GM21737 (cell line): ENCODE measurements around the gene HAT1.

Source experiments
- ATAC-seq: cut with Tn5 transposase; IDR thresholded peaks from one replicate; pipeline ENCODE4 v1.9.1; 2021; ENCODE audit warnings: mild to moderate bottlenecking, moderate library complexity; ENCODE audit not compliant: unreplicated experiment

HAT1 gene

GRCh38 chr2:172031536-172031935 is 109.3 kb downstream of the HAT1 start:
- ATAC-seq, result no peak
